Measurements from ENCODE around the gene CHMP6. TPM values are rescaled to one million over a fixed set of nuclear protein-coding genes. Genes with fewer than 3 reads are reported as not detected.

CHMP6 gene
- total RNA-seq, 1 donor from 2014 or later, result 27.8 TPM

- Mint-ChIP-seq H3K27me3 (peaks cover 34% of the 10 kb centered on the region), H3K9me3 (ENCODE audit: low read depth) (no peaks in the 10 kb centered on the region), H3K4me1 (ENCODE audit: low read depth) (peaks cover 2% of the 10 kb centered on the region), H3K4me3 (ENCODE audit: low read depth) (peak overlapping the region; percentile 58), H3K27ac (no peak overlapping the region), H3K36me3 (ENCODE audit: insufficient read depth) (no peaks in the 10 kb centered on the region)
- TF ChIP-seq CTCF (IDR thresholded peaks at IDR 0.05; ENCODE audit: unreplicated experiment), result peak; percentile 97
- peak; percentile 65 for DNase-seq (ENCODE audit: low spot score, unreplicated experiment)
These were observed 10.4 kb upstream of the CHMP6 start for GRCh38 chr17:80981062-80981902.

- Mint-ChIP-seq H3K27ac (no peak overlapping the region), H3K36me3 (ENCODE audit: insufficient read depth) (no peaks in the 10 kb centered on the region), H3K4me1 (ENCODE audit: low read depth) (peaks cover 2% of the 10 kb centered on the region), H3K27me3 (peaks cover 34% of the 10 kb centered on the region), H3K9me3 (ENCODE audit: low read depth) (no peaks in the 10 kb centered on the region), H3K4me3 (ENCODE audit: low read depth) (peak overlapping the region; percentile 40)
- no peak for DNase-seq (ENCODE audit: low spot score, unreplicated experiment)
- no peak for TF ChIP-seq CTCF (IDR thresholded peaks at IDR 0.05; ENCODE audit: unreplicated experiment)
These were observed 9.7 kb upstream of the CHMP6 start for GRCh38 chr17:80981929-80982425.

GRCh38 chr17:80982426-80982974 is 9.1 kb upstream of the CHMP6 start:
- Mint-ChIP-seq H3K9me3 (ENCODE audit: low read depth) (no peaks in the 10 kb centered on the region), H3K36me3 (ENCODE audit: insufficient read depth) (no peaks in the 10 kb centered on the region), H3K27me3 (peaks cover 35% of the 10 kb centered on the region), H3K4me3 (ENCODE audit: low read depth) (no peak overlapping the region), H3K4me1 (ENCODE audit: low read depth) (peaks cover 2% of the 10 kb centered on the region), H3K27ac (no peak overlapping the region)
- no peak for TF ChIP-seq CTCF (IDR thresholded peaks at IDR 0.05; ENCODE audit: unreplicated experiment)
- DNase-seq (ENCODE audit: low spot score, unreplicated experiment), result no peak

GRCh38 chr17:80983545-80983944 is 8.1 kb upstream of the CHMP6 start:
- H3K4me3 Mint-ChIP-seq (ENCODE audit: low read depth), result no peak overlapping the region
- peaks cover 2% of the 10 kb centered on the region for H3K4me1 Mint-ChIP-seq (ENCODE audit: low read depth)
- H3K9me3 Mint-ChIP-seq (ENCODE audit: low read depth), result no peaks in the 10 kb centered on the region
- no peak for TF ChIP-seq CTCF (IDR thresholded peaks at IDR 0.05; ENCODE audit: unreplicated experiment)
- peaks cover 38% of the 10 kb centered on the region for H3K27me3 Mint-ChIP-seq
- no peak overlapping the region for H3K27ac Mint-ChIP-seq
- DNase-seq (ENCODE audit: low spot score, unreplicated experiment), result no peak
- H3K36me3 Mint-ChIP-seq (ENCODE audit: insufficient read depth), result no peaks in the 10 kb centered on the region

GRCh38 chr17:80984749-80985148 is 6.9 kb upstream of the CHMP6 start:
- Mint-ChIP-seq H3K4me1 (ENCODE audit: low read depth) (peaks cover 2% of the 10 kb centered on the region), H3K27ac (no peak overlapping the region), H3K9me3 (ENCODE audit: low read depth) (no peaks in the 10 kb centered on the region), H3K36me3 (ENCODE audit: insufficient read depth) (no peaks in the 10 kb centered on the region), H3K4me3 (ENCODE audit: low read depth) (no peak overlapping the region), H3K27me3 (peaks cover 41% of the 10 kb centered on the region)
- no peak for TF ChIP-seq CTCF (IDR thresholded peaks at IDR 0.05; ENCODE audit: unreplicated experiment)
- DNase-seq (ENCODE audit: low spot score, unreplicated experiment), result no peak

All from progenitor cell of endocrine pancreas (in vitro differentiated cells).